OCI-LY1 (cell line): ENCODE results near the gene IFNA6.

Experiments used
- EZH2 ChIP-seq: fragments of 200-600 bp; sonication (generic), shearing (Covaris generic); IDR thresholded peaks from 2 replicates; pipeline ENCODE4 v1.8.0; 2017; ENCODE audit warnings: borderline replicate concordance, mixed run types, mild to moderate bottlenecking, antibody characterized with exemption, low read length, moderate library complexity, mixed read lengths
- TF ChIP-seq, protein P1 (sequence below): fragments of 200-600 bp; sonication (generic), shearing (Covaris generic); IDR thresholded peaks from 2 replicates; pipeline ENCODE4 v1.5.1; 2017; ENCODE audit warnings: mild to moderate bottlenecking, antibody characterized with exemption, low read length, moderate library complexity, mixed read lengths

DNA sequence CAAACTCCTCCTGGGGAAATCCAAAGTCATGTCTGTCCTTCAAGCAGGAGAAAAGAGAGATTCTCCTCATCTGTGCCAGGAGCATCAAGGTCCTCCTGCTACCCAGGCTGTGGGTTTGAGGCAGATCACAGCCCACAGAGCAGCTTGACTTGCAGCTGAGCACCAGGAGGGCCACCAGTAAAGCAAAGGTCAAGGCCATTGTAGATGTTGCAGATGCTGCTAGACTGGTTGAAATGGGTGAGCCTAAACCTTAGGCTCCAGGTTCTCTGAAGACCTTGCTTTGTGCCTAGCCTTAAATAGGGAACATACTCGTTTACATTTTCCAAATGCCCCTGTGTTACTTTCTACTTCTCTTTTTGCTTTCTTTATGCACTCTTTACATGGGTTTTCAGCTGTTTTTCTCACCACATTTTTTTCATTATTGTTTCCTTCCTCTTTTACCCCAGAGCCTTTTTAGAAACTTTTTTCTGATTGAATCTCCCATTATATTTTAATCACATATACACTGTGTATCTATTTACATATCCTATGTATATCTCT lies 34.5 kb upstream of the IFNA6 start, which contains the start of gene IFNA2:
- TF ChIP-seq, protein P1, sequence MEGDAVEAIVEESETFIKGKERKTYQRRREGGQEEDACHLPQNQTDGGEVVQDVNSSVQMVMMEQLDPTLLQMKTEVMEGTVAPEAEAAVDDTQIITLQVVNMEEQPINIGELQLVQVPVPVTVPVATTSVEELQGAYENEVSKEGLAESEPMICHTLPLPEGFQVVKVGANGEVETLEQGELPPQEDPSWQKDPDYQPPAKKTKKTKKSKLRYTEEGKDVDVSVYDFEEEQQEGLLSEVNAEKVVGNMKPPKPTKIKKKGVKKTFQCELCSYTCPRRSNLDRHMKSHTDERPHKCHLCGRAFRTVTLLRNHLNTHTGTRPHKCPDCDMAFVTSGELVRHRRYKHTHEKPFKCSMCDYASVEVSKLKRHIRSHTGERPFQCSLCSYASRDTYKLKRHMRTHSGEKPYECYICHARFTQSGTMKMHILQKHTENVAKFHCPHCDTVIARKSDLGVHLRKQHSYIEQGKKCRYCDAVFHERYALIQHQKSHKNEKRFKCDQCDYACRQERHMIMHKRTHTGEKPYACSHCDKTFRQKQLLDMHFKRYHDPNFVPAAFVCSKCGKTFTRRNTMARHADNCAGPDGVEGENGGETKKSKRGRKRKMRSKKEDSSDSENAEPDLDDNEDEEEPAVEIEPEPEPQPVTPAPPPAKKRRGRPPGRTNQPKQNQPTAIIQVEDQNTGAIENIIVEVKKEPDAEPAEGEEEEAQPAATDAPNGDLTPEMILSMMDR = no peak
- no peak for TF ChIP-seq EZH2
